PC-3 (cell line): ENCODE data around the gene EPB41L2. TPM values are rescaled to one million over a fixed set of nuclear protein-coding genes. Genes with fewer than 3 reads are reported as not detected.

Experiments used
- total RNA-seq: library from RNA; depleted of rRNA; stranded (reverse); fragments of >200 nt; gene quantifications from 2 replicates; pipeline ENCODE4 v1.2.3, GENCODE V29; 2014; rRNA removed

EPB41L2 gene
- total RNA-seq, 1 experiment from 2014 or later, result 26.9 TPM

Other genes starting within 250 kb of the EPB41L2 start
- gene SMLR1, start 235.8 kb downstream of the EPB41L2 start, total RNA-seq, result not detected in 2 replicates
- 3.6 and 7.4 TPM in 2 replicates for gene AKAP7, start 72.2 kb upstream of the EPB41L2 start, total RNA-seq